ENCODE data around the gene EGR4.

Gene EGR4

DNA sequence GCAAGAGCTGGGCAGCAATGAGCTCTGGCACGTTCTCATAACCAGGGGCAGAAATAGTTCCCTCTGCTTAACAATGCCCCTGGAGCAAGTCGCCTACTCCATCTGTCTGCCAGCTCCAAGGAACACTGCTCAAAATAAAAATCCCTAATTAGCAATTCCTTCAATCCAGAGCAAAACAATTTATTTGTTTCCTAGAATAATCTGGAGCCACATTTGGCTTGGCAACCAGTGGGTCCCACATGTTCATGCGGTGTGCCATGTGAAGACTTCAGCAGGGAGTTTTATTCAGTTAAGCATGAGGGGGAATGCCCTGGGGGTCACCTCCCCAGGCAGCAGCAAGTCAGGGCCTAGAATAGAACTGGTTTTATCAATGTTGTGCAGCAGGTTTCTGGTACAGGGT, 7.6 kb upstream of the EGR4 start:
- Histone ChIP-seq H3K4me2 (no peak overlapping the region), H4K20me1 (ENCODE audit: insufficient read depth) (no peaks in the 10 kb centered on the region), H3K36me3 (ENCODE audit: insufficient read depth) (no peaks in the 10 kb centered on the region), H3K27me3 (ENCODE audit: insufficient read depth, low read depth) (peaks cover 12% of the 10 kb centered on the region; the same call in 1 of the 2 replicates), H3K4me3 (IDR thresholded peaks at IDR 0.05; ENCODE audit: insufficient read depth, low read depth, low read length) (no peak overlapping the region), H3K79me2 (ENCODE audit: insufficient read depth, low read depth) (no peaks in the 10 kb centered on the region), H3K9ac (no peak overlapping the region), H3K27ac (no peak overlapping the region), H3K4me1 (ENCODE audit: low read depth, poor library complexity, severe bottlenecking) (no peaks in the 10 kb centered on the region), H2AFZ (ENCODE audit: low read depth) (no peak overlapping the region)
- TF ChIP-seq, protein P1, sequence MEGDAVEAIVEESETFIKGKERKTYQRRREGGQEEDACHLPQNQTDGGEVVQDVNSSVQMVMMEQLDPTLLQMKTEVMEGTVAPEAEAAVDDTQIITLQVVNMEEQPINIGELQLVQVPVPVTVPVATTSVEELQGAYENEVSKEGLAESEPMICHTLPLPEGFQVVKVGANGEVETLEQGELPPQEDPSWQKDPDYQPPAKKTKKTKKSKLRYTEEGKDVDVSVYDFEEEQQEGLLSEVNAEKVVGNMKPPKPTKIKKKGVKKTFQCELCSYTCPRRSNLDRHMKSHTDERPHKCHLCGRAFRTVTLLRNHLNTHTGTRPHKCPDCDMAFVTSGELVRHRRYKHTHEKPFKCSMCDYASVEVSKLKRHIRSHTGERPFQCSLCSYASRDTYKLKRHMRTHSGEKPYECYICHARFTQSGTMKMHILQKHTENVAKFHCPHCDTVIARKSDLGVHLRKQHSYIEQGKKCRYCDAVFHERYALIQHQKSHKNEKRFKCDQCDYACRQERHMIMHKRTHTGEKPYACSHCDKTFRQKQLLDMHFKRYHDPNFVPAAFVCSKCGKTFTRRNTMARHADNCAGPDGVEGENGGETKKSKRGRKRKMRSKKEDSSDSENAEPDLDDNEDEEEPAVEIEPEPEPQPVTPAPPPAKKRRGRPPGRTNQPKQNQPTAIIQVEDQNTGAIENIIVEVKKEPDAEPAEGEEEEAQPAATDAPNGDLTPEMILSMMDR (conservative IDR thresholded peaks at IDR 0.05; ENCODE audit: low read depth, low read length): no peak

GRCh38 chr2:73297586-73297985, 4.2 kb upstream of the EGR4 start:
- Histone ChIP-seq H3K36me3 (ENCODE audit: insufficient read depth) (no peaks in the 10 kb centered on the region), H4K20me1 (ENCODE audit: insufficient read depth) (no peaks in the 10 kb centered on the region), H3K4me3 (IDR thresholded peaks at IDR 0.05; ENCODE audit: insufficient read depth, low read depth, low read length) (no peak overlapping the region), H3K4me1 (ENCODE audit: low read depth, poor library complexity, severe bottlenecking) (no peaks in the 10 kb centered on the region), H3K79me2 (ENCODE audit: insufficient read depth, low read depth) (no peaks in the 10 kb centered on the region), H3K27ac (no peak overlapping the region), H3K9ac (no peak overlapping the region), H2AFZ (ENCODE audit: low read depth) (no peak overlapping the region), H3K27me3 (ENCODE audit: insufficient read depth, low read depth) (peaks cover 29% of the 10 kb centered on the region; the same call in 1 of the 2 replicates), H3K4me2 (no peak overlapping the region)
- TF ChIP-seq, protein P1 (conservative IDR thresholded peaks at IDR 0.05; ENCODE audit: low read depth, low read length): no peak

- no peak overlapping the region for H3K9ac ChIP-seq
- no peak overlapping the region for H2AFZ ChIP-seq (ENCODE audit: low read depth)
- H3K27ac ChIP-seq: no peak overlapping the region
- H3K4me1 ChIP-seq (ENCODE audit: low read depth, poor library complexity, severe bottlenecking): no peaks in the 10 kb centered on the region
- no peaks in the 10 kb centered on the region for H3K36me3 ChIP-seq (ENCODE audit: insufficient read depth)
- TF ChIP-seq, protein P1 (conservative IDR thresholded peaks at IDR 0.05; ENCODE audit: low read depth, low read length): no peak
- H3K4me3 ChIP-seq (IDR thresholded peaks at IDR 0.05; ENCODE audit: insufficient read depth, low read depth, low read length): no peak overlapping the region
- no peak overlapping the region for H3K4me2 ChIP-seq
- H3K79me2 ChIP-seq (ENCODE audit: insufficient read depth, low read depth): no peaks in the 10 kb centered on the region
- H4K20me1 ChIP-seq (ENCODE audit: insufficient read depth): no peaks in the 10 kb centered on the region
- H3K27me3 ChIP-seq (ENCODE audit: insufficient read depth, low read depth): peaks cover 33% of the 10 kb centered on the region; the same call in 1 of the 2 replicates
Observed at GRCh38 chr2:73297151-73297559, 3.8 kb upstream of the EGR4 start.

DNA sequence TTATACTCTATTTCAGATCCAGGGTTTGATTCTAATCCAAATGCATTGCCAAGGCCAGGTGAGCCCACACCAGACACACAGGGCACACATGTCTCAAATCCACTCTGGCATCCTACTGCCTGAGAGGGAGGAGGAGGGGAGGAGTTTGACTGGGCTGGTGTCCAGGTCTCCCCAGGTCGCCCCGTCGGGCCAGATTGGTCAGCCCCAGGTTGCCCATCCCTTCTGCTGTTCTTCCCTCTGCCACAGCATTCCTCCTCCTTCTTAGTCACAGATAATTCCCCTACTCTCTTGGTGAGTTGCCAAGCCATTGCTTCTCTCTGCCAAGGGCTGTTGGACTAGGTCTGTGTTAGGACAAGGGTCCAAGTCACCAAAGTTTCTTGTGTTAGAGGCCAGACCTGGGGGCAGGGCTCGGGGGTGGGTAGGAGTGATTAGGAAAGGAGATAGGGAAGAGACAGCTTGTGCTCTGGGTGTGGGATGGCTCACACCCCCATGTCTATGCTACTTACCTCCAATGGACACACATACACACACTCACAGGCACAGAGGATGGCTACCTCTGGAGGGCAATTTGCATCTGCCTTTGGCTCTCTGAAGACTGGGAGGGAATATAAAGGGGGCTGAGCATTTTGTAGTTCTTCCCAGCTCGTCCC, 2.5 kb upstream of the EGR4 start:
- Histone ChIP-seq H3K36me3 (ENCODE audit: insufficient read depth) (no peaks in the 10 kb centered on the region), H3K27me3 (ENCODE audit: insufficient read depth, low read depth) (peaks cover 39% of the 10 kb centered on the region; the same call in 1 of the 2 replicates), H3K4me3 (IDR thresholded peaks at IDR 0.05; ENCODE audit: insufficient read depth, low read depth, low read length) (no peak overlapping the region), H3K79me2 (ENCODE audit: insufficient read depth, low read depth) (no peaks in the 10 kb centered on the region), H2AFZ (ENCODE audit: low read depth) (no peak overlapping the region), H3K9ac (no peak overlapping the region), H3K4me2 (no peak overlapping the region), H4K20me1 (ENCODE audit: insufficient read depth) (no peaks in the 10 kb centered on the region), H3K27ac (no peak overlapping the region), H3K4me1 (ENCODE audit: low read depth, poor library complexity, severe bottlenecking) (no peaks in the 10 kb centered on the region)
- TF ChIP-seq, protein P1 (conservative IDR thresholded peaks at IDR 0.05; ENCODE audit: low read depth, low read length): no peak
